ENCODE measurements around the gene CPSF3. TPM values are rescaled to one million over a fixed set of nuclear protein-coding genes. Genes with fewer than 3 reads are reported as not detected.
"Not testable (repeated sequence)": the region's sequence is repeated elsewhere in the genome, so short reads cannot be mapped to it uniquely, and the experiment has no call there.

Gene CPSF3
- polyA plus RNA-seq, 2 donors: 11.9 to 17.6 TPM

DNA sequence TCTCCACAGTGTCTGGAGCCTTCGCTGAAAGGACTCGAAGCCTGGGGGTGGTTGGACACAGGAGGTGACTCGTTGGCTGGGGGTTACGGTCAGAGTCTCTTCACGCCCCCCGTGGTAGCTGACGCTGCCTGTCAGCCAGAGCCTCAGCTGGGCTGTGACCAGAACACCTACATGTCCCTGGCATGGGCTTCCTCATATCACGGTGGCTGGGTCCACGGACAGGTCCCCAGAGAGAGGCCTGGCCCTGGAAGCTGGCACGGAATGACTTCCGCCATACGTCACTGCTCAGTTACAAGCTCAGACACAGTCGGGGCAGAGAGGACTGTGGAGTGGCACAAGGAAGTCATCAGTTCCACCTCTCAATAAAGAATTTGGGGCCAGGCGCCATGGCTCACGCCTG, 28.6 kb upstream of the CPSF3 start:
- H3K36me3 ChIP-seq (ENCODE audit: control insufficient read depth in 2 of 2, insufficient read depth in 2 of 2, low read length in 1 of 2): peaks cover 0 to 10% of the 10 kb centered on the region in 2 donors
- no peak overlapping the region for H3K4me3 ChIP-seq (ENCODE audit: low read depth in 1 of 2, low read length in 2 of 2)
- WGBS, 2 donors: 94% methylated on average over 15 of the region's 15 CpGs

DNA sequence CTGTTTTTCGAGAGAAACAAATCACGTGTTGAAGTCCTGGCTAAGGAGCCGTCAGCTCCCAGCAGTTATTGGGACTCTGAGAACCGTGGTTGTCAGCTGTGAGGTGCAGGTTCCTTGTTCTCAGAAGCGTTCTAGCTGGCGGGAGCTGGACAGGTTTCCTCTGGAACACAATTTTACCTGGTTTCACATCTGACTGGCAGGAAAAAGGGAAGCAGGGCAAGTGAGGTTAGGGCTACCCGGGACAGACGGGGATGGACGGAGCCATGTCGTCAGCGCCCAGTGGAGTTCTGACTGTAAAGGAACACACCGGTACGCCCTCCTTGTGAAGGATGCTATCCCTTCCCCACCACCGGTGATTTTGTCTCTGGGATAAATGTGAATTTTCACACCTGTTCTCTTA, 26.3 kb upstream of the CPSF3 start:
- Histone ChIP-seq H3K27me3 (ENCODE audit: control insufficient read depth in 1 of 2, insufficient read depth in 2 of 2, low read length in 2 of 2) (no peaks in the 10 kb centered on the region), H3K27ac (ENCODE audit: low read depth in 2 of 2, low read length in 1 of 2) (no peak overlapping the region), H3K4me3 (ENCODE audit: low read depth in 1 of 2, low read length in 2 of 2) (no peak overlapping the region), H3K4me1 (ENCODE audit: control insufficient read depth in 2 of 2, insufficient read depth in 2 of 2, low read length in 1 of 2) (peaks cover 0 to 5% of the 10 kb centered on the region in 2 donors), H3K9me3 (ENCODE audit: control insufficient read depth in 2 of 2, insufficient read depth in 1 of 2, low read depth in 1 of 2, low read length in 1 of 2) (no peaks in the 10 kb centered on the region), H3K36me3 (ENCODE audit: control insufficient read depth in 2 of 2, insufficient read depth in 2 of 2, low read length in 1 of 2) (peaks cover 0 to 6% of the 10 kb centered on the region in 2 donors)
- 93 to 95% methylated on average over 14 of the region's 14 CpGs for WGBS, 2 donors

More for the DNA sequence above, 28.6 kb upstream of the CPSF3 start:
- H3K4me1 ChIP-seq (ENCODE audit: control insufficient read depth in 2 of 2, insufficient read depth in 2 of 2, low read length in 1 of 2): no peaks in the 10 kb centered on the region
- no peaks in the 10 kb centered on the region for H3K27me3 ChIP-seq (ENCODE audit: control insufficient read depth in 1 of 2, insufficient read depth in 2 of 2, low read length in 2 of 2)
- no peaks in the 10 kb centered on the region for H3K9me3 ChIP-seq (ENCODE audit: control insufficient read depth in 2 of 2, insufficient read depth in 1 of 2, low read depth in 1 of 2, low read length in 1 of 2)
- H3K27ac ChIP-seq (ENCODE audit: low read depth in 2 of 2, low read length in 1 of 2): no peak overlapping the region

DNA sequence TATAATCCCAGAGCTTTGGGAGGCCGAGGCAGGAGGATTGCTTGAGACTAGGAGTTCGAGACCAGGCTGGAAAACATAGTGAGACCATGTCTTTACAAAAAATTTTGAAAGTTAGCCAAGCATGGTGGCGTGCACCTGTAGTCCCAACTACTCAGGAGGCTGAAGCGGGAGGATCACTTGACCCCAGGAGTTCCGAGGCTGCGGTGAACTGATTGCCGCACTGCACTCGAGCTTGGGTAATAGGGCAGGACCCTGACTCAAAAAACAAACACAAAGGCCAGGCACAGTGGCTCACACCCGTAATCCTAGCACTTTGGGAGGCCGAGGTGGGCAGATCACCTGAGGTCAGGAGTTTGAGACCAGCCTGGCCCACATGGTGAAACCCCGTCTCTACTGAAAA, 25.2 kb upstream of the CPSF3 start:
- H3K27ac ChIP-seq (ENCODE audit: low read depth in 2 of 2, low read length in 1 of 2); H3K9me3 ChIP-seq (ENCODE audit: control insufficient read depth in 2 of 2, insufficient read depth in 1 of 2, low read depth in 1 of 2, low read length in 1 of 2); H3K4me1 ChIP-seq (ENCODE audit: control insufficient read depth in 2 of 2, insufficient read depth in 2 of 2, low read length in 1 of 2); H3K27me3 ChIP-seq (ENCODE audit: control insufficient read depth in 1 of 2, insufficient read depth in 2 of 2, low read length in 2 of 2); H3K36me3 ChIP-seq (ENCODE audit: control insufficient read depth in 2 of 2, insufficient read depth in 2 of 2, low read length in 1 of 2); H3K4me3 ChIP-seq (ENCODE audit: low read depth in 1 of 2, low read length in 2 of 2): not testable (repeated sequence)
- WGBS, 2 donors: 95 to 96% methylated on average over 11 of the region's 11 CpGs

DNA sequence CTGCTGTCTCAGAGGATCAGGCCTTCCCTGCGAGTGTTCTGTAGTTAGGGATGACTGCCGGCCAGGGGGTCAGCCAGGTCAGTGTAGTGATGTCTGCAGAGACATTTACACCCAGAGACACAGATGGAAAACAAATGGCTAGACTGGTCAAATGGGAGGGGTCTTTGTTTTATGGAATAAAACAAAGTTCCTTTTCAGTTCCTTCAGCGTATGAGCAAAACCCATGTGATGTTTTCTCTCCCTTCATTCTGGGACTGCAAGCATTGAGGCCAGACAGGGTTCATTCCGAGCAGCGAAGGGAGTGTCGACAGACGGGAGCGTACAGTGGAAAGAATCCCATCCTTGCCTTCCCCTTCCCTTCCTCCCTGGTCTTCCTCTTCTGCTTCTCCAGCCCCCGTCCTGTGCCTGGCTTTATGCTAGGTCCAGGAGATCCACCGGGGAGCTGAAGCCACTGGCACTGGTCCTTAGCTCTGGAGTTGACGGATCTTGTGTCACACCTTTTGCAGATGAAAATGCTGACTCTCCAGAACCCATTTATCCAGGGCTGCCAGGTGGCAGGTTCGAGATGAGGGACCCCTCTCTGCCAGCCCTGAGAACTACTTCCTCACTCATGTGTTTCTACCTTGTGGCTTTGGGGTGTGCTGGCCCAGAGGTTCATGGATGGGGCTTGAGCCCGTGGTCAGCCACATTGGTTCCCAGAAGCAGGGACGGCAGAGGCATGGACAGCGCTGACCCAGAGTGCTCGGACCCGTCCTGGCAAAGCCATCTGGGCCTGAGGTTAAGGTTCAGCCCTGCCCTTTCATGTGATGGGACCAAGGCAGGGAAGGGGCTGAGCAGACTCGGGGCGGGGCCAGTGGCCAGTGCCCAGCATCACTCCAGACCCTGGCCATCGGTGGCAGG, 24.3 kb upstream of the CPSF3 start:
- 79 to 84% methylated on average over 20 of the region's 20 CpGs for WGBS, 2 donors
- no peaks in the 10 kb centered on the region for H3K9me3 ChIP-seq (ENCODE audit: control insufficient read depth in 2 of 2, insufficient read depth in 1 of 2, low read depth in 1 of 2, low read length in 1 of 2)
- H3K27me3 ChIP-seq (ENCODE audit: control insufficient read depth in 1 of 2, insufficient read depth in 2 of 2, low read length in 2 of 2): no peaks in the 10 kb centered on the region
- peak overlapping the region; percentile 1 to 25 for H3K27ac ChIP-seq (ENCODE audit: low read depth in 2 of 2, low read length in 1 of 2)
- peaks cover 0 to 5% of the 10 kb centered on the region in 2 donors for H3K4me1 ChIP-seq (ENCODE audit: control insufficient read depth in 2 of 2, insufficient read depth in 2 of 2, low read length in 1 of 2)
- peaks cover 0 to 6% of the 10 kb centered on the region in 2 donors for H3K36me3 ChIP-seq (ENCODE audit: control insufficient read depth in 2 of 2, insufficient read depth in 2 of 2, low read length in 1 of 2)
- H3K4me3 ChIP-seq (ENCODE audit: low read depth in 1 of 2, low read length in 2 of 2): no peak overlapping the region

DNA sequence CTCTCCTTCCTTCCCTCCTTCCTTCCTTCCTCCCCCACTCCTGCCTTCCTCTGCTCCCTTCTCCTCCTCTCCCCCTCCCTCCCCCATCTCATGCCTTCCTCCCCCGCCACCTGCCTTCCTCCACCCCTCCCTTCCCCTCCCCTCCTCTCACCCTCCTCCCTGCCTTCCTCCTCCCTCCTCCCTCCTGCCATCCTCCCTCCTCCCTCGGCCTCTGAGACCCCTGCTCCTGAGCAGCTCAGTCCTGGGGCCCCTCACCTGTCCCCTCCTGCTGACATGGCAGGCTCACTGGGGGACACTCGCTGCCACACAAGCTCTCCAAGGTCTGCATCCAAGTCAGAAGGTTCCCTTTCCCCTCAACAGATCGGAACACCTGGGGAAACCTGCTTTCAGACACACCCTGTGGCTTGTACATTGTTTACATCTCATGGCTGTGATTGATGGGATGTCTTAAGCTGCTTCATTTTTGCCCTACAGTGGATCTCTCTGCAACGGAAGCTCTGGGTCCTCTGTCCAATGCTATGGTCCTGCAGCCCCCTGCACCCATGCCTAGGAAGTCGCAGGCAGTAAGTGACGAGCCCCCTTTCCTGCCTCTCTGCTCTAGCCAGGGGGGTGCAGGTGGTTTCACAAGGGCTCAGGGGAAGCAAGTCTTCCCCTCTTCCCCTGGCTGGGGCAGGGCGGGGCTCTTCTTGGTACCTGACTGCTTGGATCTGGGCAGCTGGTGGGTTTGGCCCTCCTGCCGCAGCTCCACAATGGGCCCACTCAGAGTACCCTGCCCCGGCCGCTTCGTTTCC, 23.0 kb upstream of the CPSF3 start:
- Histone ChIP-seq H3K4me3 (ENCODE audit: low read depth in 1 of 2, low read length in 2 of 2) (no peak overlapping the region), H3K36me3 (ENCODE audit: control insufficient read depth in 2 of 2, insufficient read depth in 2 of 2, low read length in 1 of 2) (peaks cover 0 to 3% of the 10 kb centered on the region in 2 donors), H3K4me1 (ENCODE audit: control insufficient read depth in 2 of 2, insufficient read depth in 2 of 2, low read length in 1 of 2) (peaks cover 0 to 5% of the 10 kb centered on the region in 2 donors), H3K27me3 (ENCODE audit: control insufficient read depth in 1 of 2, insufficient read depth in 2 of 2, low read length in 2 of 2) (no peaks in the 10 kb centered on the region), H3K27ac (ENCODE audit: low read depth in 2 of 2, low read length in 1 of 2) (peak overlapping the region in 1 of 2 donors; percentile 77), H3K9me3 (ENCODE audit: control insufficient read depth in 2 of 2, insufficient read depth in 1 of 2, low read depth in 1 of 2, low read length in 1 of 2) (no peaks in the 10 kb centered on the region)
- WGBS, 2 donors: 72 to 81% methylated on average over 11 to 12 of the region's 12 CpGs

DNA sequence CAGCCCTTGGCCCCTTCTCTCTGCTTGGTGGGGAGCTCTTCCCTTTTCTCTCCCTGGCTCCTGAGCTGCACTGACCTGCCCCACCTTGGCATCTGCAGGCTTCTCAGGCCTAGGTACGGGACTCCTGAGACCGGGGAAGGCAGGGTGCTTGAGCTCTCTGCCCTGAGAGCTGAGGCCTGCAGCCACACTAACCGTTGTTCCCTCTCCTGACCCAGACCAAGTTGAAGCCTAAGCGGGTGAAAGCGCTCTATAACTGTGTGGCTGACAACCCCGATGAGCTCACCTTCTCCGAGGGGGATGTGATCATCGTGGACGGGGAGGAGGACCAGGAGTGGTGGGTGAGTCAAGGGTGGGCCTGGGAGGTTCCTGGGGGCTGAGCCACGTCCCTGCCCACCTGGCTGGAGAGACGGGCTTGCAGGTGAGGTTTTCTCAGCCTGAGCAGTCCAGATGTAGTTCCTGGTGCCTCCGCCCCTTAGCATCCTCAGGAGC, 22.4 kb upstream of the CPSF3 start:
- Histone ChIP-seq H3K4me1 (ENCODE audit: control insufficient read depth in 2 of 2, insufficient read depth in 2 of 2, low read length in 1 of 2) (peaks cover 0 to 5% of the 10 kb centered on the region in 2 donors), H3K27ac (ENCODE audit: low read depth in 2 of 2, low read length in 1 of 2) (no peak overlapping the region), H3K4me3 (ENCODE audit: low read depth in 1 of 2, low read length in 2 of 2) (no peak overlapping the region), H3K27me3 (ENCODE audit: control insufficient read depth in 1 of 2, insufficient read depth in 2 of 2, low read length in 2 of 2) (no peaks in the 10 kb centered on the region), H3K9me3 (ENCODE audit: control insufficient read depth in 2 of 2, insufficient read depth in 1 of 2, low read depth in 1 of 2, low read length in 1 of 2) (no peaks in the 10 kb centered on the region), H3K36me3 (ENCODE audit: control insufficient read depth in 2 of 2, insufficient read depth in 2 of 2, low read length in 1 of 2) (peaks cover 0 to 5% of the 10 kb centered on the region in 2 donors)
- 91 to 92% methylated on average over 12 of the region's 12 CpGs for WGBS, 2 donors

DNA sequence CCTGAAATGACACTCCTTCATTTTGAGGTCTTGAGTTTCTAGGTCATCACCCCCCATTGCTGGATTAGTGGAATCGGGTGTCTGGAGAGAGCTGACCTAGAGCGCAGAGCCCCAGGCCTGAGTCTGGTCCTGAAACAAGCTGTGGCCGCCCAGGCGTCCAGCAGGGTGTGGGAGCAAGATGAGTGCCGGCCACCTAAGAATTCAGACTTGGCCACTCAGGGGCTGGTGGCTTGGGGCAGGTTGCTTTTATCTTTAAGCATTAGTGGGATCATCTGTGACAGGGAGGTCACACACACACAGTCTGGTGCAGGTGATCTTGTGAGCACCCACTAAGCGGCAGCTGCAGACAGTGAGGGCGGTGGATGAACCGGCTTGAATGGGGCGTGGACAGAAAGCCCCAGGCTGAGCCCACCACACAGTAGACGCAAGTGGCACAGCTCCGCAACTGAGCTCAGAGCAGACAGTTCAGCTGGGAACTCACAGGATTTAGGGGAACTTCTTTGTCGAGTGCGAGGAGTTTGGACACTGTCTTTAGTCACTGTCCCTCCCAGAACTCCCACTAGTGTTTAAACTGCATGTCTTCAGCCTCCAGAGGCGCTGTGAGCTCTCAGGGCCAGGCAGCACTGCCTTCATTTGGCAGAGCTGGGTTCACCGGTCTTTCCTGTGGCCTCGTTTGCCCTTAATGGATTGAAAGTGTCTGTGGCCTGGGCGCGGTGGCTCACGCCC, 21.6 kb upstream of the CPSF3 start:
- H3K36me3 ChIP-seq (ENCODE audit: control insufficient read depth in 2 of 2, insufficient read depth in 2 of 2, low read length in 1 of 2): peaks cover 0 to 5% of the 10 kb centered on the region in 2 donors

DNA sequence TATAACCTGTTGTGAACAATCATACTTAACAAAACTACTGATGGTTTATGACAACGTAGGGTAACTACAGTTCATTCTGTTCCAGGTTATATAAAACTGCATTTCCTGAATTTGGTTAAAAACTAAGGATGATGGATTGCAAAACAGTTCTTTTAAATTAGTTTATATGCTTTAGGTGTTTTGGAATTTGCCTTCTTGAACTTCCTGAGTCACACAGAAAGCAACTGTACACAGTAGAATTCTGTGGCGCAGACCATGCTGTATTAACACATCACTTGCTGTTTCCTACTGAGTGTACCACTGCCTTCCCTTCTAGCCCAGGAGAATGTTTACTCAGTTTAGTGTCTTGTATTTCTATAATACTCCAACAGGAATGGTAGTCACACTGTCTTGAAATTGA, 19.5 kb upstream of the CPSF3 start:
- WGBS, 2 donors: 71 to 72% methylated on average over 2 of the region's 2 CpGs
- Histone ChIP-seq H3K27ac (ENCODE audit: low read depth in 2 of 2, low read length in 1 of 2) (no peak overlapping the region), H3K4me1 (ENCODE audit: control insufficient read depth in 2 of 2, insufficient read depth in 2 of 2, low read length in 1 of 2) (peaks cover 2 to 5% of the 10 kb centered on the region in 2 donors), H3K36me3 (ENCODE audit: control insufficient read depth in 2 of 2, insufficient read depth in 2 of 2, low read length in 1 of 2) (peaks cover 0 to 5% of the 10 kb centered on the region in 2 donors), H3K9me3 (ENCODE audit: control insufficient read depth in 2 of 2, insufficient read depth in 1 of 2, low read depth in 1 of 2, low read length in 1 of 2) (no peaks in the 10 kb centered on the region), H3K4me3 (ENCODE audit: low read depth in 1 of 2, low read length in 2 of 2) (no peak overlapping the region), H3K27me3 (ENCODE audit: control insufficient read depth in 1 of 2, insufficient read depth in 2 of 2, low read length in 2 of 2) (no peaks in the 10 kb centered on the region)

More for the DNA sequence above, 21.6 kb upstream of the CPSF3 start:
- WGBS, 2 donors: 90 to 93% methylated on average over 19 of the region's 19 CpGs
- H3K4me3 ChIP-seq (ENCODE audit: low read depth in 1 of 2, low read length in 2 of 2): no peak overlapping the region
- H3K4me1 ChIP-seq (ENCODE audit: control insufficient read depth in 2 of 2, insufficient read depth in 2 of 2, low read length in 1 of 2): peaks cover 0 to 5% of the 10 kb centered on the region in 2 donors
- no peaks in the 10 kb centered on the region for H3K27me3 ChIP-seq (ENCODE audit: control insufficient read depth in 1 of 2, insufficient read depth in 2 of 2, low read length in 2 of 2)
- H3K9me3 ChIP-seq (ENCODE audit: control insufficient read depth in 2 of 2, insufficient read depth in 1 of 2, low read depth in 1 of 2, low read length in 1 of 2): no peaks in the 10 kb centered on the region
- H3K27ac ChIP-seq (ENCODE audit: low read depth in 2 of 2, low read length in 1 of 2): no peak overlapping the region

DNA sequence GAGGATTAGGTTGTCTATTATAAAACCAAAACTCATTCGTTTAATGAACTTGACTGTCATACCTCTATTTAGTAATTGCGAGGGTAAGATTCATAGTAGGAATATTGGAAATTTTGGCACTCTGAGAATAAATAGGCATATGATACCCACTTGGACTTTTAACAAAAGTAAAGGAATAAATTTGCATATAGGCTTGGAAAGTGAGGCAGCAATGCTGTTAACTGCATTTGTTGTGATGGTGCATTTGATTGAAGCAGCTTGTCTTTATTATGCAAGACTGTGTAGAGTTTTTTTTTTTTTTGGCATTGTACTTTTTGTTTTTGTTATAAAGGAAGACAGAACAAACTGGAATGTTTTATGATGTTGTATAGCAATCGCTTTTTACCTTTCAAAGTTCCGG, 19.0 kb upstream of the CPSF3 start:
- no peaks in the 10 kb centered on the region for H3K27me3 ChIP-seq (ENCODE audit: control insufficient read depth in 1 of 2, insufficient read depth in 2 of 2, low read length in 2 of 2)
- H3K4me1 ChIP-seq (ENCODE audit: control insufficient read depth in 2 of 2, insufficient read depth in 2 of 2, low read length in 1 of 2): peaks cover 2 to 5% of the 10 kb centered on the region in 2 donors
- no peaks in the 10 kb centered on the region for H3K9me3 ChIP-seq (ENCODE audit: control insufficient read depth in 2 of 2, insufficient read depth in 1 of 2, low read depth in 1 of 2, low read length in 1 of 2)
- H3K27ac ChIP-seq (ENCODE audit: low read depth in 2 of 2, low read length in 1 of 2): no peak overlapping the region
- no peak overlapping the region for H3K4me3 ChIP-seq (ENCODE audit: low read depth in 1 of 2, low read length in 2 of 2)
- peaks cover 0 to 5% of the 10 kb centered on the region in 2 donors for H3K36me3 ChIP-seq (ENCODE audit: control insufficient read depth in 2 of 2, insufficient read depth in 2 of 2, low read length in 1 of 2)
- 77 to 83% methylated on average over 4 of the region's 4 CpGs for WGBS, 2 donors

Data from esophagus (tissue), 2 donors.